Measurements from ENCODE around the gene ANXA4. TPM values are rescaled to one million over a fixed set of nuclear protein-coding genes. Genes with fewer than 3 reads are reported as not detected.
"Not testable (repeated sequence)": the region's sequence is repeated elsewhere in the genome, so short reads cannot be mapped to it uniquely, and the experiment has no call there.

ANXA4 gene
- total RNA-seq, 4 donors from 2014 or later, result 24.8 to 66.4 (median 43.6) TPM

GRCh38 chr2:69704446-69704845, 37.5 kb upstream of the ANXA4 start:
- 30 to 44% methylated on average over 5 of the region's 5 CpGs for WGBS, 2 donors
- TF ChIP-seq POLR2A (IDR thresholded peaks at IDR 0.05), result no peak
- TF ChIP-seq, protein P1, sequence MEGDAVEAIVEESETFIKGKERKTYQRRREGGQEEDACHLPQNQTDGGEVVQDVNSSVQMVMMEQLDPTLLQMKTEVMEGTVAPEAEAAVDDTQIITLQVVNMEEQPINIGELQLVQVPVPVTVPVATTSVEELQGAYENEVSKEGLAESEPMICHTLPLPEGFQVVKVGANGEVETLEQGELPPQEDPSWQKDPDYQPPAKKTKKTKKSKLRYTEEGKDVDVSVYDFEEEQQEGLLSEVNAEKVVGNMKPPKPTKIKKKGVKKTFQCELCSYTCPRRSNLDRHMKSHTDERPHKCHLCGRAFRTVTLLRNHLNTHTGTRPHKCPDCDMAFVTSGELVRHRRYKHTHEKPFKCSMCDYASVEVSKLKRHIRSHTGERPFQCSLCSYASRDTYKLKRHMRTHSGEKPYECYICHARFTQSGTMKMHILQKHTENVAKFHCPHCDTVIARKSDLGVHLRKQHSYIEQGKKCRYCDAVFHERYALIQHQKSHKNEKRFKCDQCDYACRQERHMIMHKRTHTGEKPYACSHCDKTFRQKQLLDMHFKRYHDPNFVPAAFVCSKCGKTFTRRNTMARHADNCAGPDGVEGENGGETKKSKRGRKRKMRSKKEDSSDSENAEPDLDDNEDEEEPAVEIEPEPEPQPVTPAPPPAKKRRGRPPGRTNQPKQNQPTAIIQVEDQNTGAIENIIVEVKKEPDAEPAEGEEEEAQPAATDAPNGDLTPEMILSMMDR (IDR thresholded peaks at IDR 0.05), result no peak

GRCh38 chr2:69709290-69709689, 32.6 kb upstream of the ANXA4 start:
- DNase-seq, result no peak
- Histone ChIP-seq H3K36me3 (no peaks in the 10 kb centered on the region), H3K27ac (no peak overlapping the region), H3K9me3 (no peaks in the 10 kb centered on the region), H3K4me1 (peaks cover 0 to 13% (median 0%) of the 10 kb centered on the region in 3 donors), H3K4me3 (no peak overlapping the region), H3K27me3 (no peaks in the 10 kb centered on the region)
- intact Hi-C loops (cut with DNase I), result no loop called here
- TF ChIP-seq, protein P1 (IDR thresholded peaks at IDR 0.05), result no peak
- no peak for TF ChIP-seq POLR2A (IDR thresholded peaks at IDR 0.05)
- WGBS, 2 donors, result 47 to 51% methylated on average over 5 of the region's 5 CpGs

More at GRCh38 chr2:69704446-69704845, 37.5 kb upstream of the ANXA4 start:
- H3K36me3 ChIP-seq, result no peaks in the 10 kb centered on the region
- intact Hi-C loops (cut with DNase I), result no loop called here
- no peaks in the 10 kb centered on the region for H3K27me3 ChIP-seq
- no peak for DNase-seq
- H3K27ac ChIP-seq, result peak overlapping the region in 3 of 4 donors; percentile 14 to 58 (median 55)
- no peak overlapping the region for H3K4me3 ChIP-seq
- no peaks in the 10 kb centered on the region for H3K9me3 ChIP-seq
- peaks cover 0 to 36% (median 9%) of the 10 kb centered on the region in 3 donors for H3K4me1 ChIP-seq

DNA sequence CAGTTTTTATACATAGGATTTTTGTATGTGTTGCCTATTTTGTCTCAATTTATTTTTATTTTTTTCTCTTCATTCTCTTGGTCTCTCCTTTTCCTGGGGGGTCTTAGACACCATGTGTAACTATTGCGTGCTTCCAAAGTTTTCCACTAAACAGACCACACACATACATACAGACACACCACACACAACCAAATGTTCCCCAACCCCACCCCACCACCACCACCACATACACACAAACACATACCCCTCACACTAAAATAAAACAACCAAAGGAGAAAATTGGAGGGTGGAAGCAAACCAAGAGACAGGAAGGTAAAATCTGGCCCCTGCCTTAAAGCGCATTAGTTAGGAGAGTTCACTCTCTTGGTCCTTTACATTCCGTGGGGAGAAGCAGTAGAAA, 30.0 kb upstream of the ANXA4 start:
- no peak overlapping the region for H3K4me3 ChIP-seq
- no peak overlapping the region for H3K27ac ChIP-seq
- H3K9me3 ChIP-seq, result no peaks in the 10 kb centered on the region
- intact Hi-C loops (cut with DNase I), result loop anchor here (5.0 to 10.0 kb wide), 3 partner anchors 67 to 327 kb away; partner anchors contain the start of genes AAK1 and GFPT1
- H3K27me3 ChIP-seq, result no peaks in the 10 kb centered on the region
- no peak for DNase-seq
- 82 to 97% methylated on average over 3 of the region's 3 CpGs for WGBS, 2 donors
- H3K36me3 ChIP-seq, result no peaks in the 10 kb centered on the region
- TF ChIP-seq POLR2A (IDR thresholded peaks at IDR 0.05), result no peak
- TF ChIP-seq, protein P1 (IDR thresholded peaks at IDR 0.05), result no peak
- peaks cover 0 to 14% (median 3%) of the 10 kb centered on the region in 3 donors for H3K4me1 ChIP-seq

GRCh38 chr2:69714024-69714423, 27.9 kb upstream of the ANXA4 start:
- 86 to 91% methylated on average over 5 of the region's 6 CpGs for WGBS, 2 donors
- intact Hi-C loops (cut with DNase I), result loop anchor here (5.0 to 10.0 kb wide), 3 partner anchors 69 to 329 kb away; partner anchors contain the start of genes AAK1 and GFPT1
- Histone ChIP-seq H3K27ac (no peak overlapping the region), H3K4me3 (no peak overlapping the region), H3K4me1 (peaks cover 8 to 34% (median 17%) of the 10 kb centered on the region in 3 donors), H3K27me3 (no peaks in the 10 kb centered on the region), H3K36me3 (no peaks in the 10 kb centered on the region), H3K9me3 (no peaks in the 10 kb centered on the region)
- no peak for TF ChIP-seq POLR2A (IDR thresholded peaks at IDR 0.05)
- TF ChIP-seq, protein P1 (IDR thresholded peaks at IDR 0.05), result no peak
- DNase-seq, result no peak

- Histone ChIP-seq H3K4me1 (peaks cover 8 to 34% (median 17%) of the 10 kb centered on the region in 3 donors), H3K4me3 (peak overlapping the region in 1 of 4 donors; percentile 22)
- intact Hi-C loops (cut with DNase I), result loop anchor here (5.0 to 10.0 kb wide), 3 partner anchors 70 to 330 kb away; partner anchors contain the start of genes AAK1 and GFPT1
- not testable (repeated sequence) for H3K27ac ChIP-seq, H3K9me3 ChIP-seq, H3K27me3 ChIP-seq, H3K36me3 ChIP-seq
- TF ChIP-seq, protein P1 (IDR thresholded peaks at IDR 0.05), result peak; percentile 50 to 87 (median 79)
- DNase-seq, result peak; percentile 18
- 12 to 30% methylated on average over 5 to 6 of the region's 9 CpGs for WGBS, 2 donors
Observed at GRCh38 chr2:69714539-69715220, 27.3 kb upstream of the ANXA4 start.

Measured in esophagus squamous epithelium (tissue), 5 donors.